Osteoblast (primary cell): ENCODE data around the gene CYP2J2. TPM values are rescaled to one million over a fixed set of nuclear protein-coding genes. Genes with fewer than 3 reads are reported as not detected.
"Not testable (repeated sequence)": the region's sequence is repeated elsewhere in the genome, so short reads cannot be mapped to it uniquely, and the experiment has no call there.

Experiments used
- DNase-seq: peaks from one replicate; pipeline ENCODE4 v3.0.0; 2011; ENCODE audit warnings: low spot score, mixed read lengths; ENCODE audit not compliant: insufficient read length; ENCODE audit errors: missing footprints
- H2AFZ ChIP-seq: 2 replicates; pipeline ENCODE4 v1.6.0; 2011; ENCODE audit warnings: mild to moderate bottlenecking, low read length
- H3K27ac ChIP-seq: 2 replicates; pipeline ENCODE4 v1.5.1; 2011; ENCODE audit warnings: mild to moderate bottlenecking, low read depth, low read length, moderate library complexity
- H3K27me3 ChIP-seq: 2 replicates; pipeline ENCODE4 v1.6.0; 2012; ENCODE audit warnings: mild to moderate bottlenecking, control low read depth, inconsistent platforms, low read length, moderate library complexity; ENCODE audit not compliant: insufficient read depth
- H3K36me3 ChIP-seq: 2 replicates; pipeline ENCODE4 v1.5.1; 2011; ENCODE audit warnings: mild to moderate bottlenecking, low read length, control low read depth, moderate library complexity; ENCODE audit not compliant: insufficient read depth
- H3K4me1 ChIP-seq: 2 replicates; pipeline ENCODE4 v1.5.1; 2011; ENCODE audit warnings: mild to moderate bottlenecking, low read length, control low read depth, moderate library complexity; ENCODE audit not compliant: insufficient read depth
- H3K4me2 ChIP-seq: 2 replicates; pipeline ENCODE4 v1.6.0; 2011; ENCODE audit warnings: mild to moderate bottlenecking, low read length; ENCODE audit not compliant: insufficient read depth
- H3K4me3 ChIP-seq: fragments of 200-600 bp; sonication (generic); 3 replicates; pipeline ENCODE4 v1.5.1; 2012; ENCODE audit warnings: mild to moderate bottlenecking, low read length, inconsistent platforms; ENCODE audit not compliant: insufficient read depth
- H3K79me2 ChIP-seq: 2 replicates; pipeline ENCODE4 v1.6.0; 2012; ENCODE audit warnings: mild to moderate bottlenecking, low read length, control low read depth, inconsistent platforms; ENCODE audit not compliant: insufficient read depth
- H3K9me3 ChIP-seq: 2 replicates; pipeline ENCODE4 v1.5.1; 2011; ENCODE audit warnings: low read depth, low read length, control low read depth
- H4K20me1 ChIP-seq: 2 replicates; pipeline ENCODE4 v1.6.0; 2012; ENCODE audit warnings: mild to moderate bottlenecking, low read length, control low read depth; ENCODE audit not compliant: insufficient read depth
- CTCF ChIP-seq: IDR thresholded peaks from 2 replicates; pipeline ENCODE4 v1.5.1; 2011; ENCODE audit warnings: mild to moderate bottlenecking, low read depth, low read length, moderate library complexity; ENCODE audit errors: extremely low read depth
- total RNA-seq: library from RNA; depleted of rRNA; stranded (reverse); fragments of >200 nt; gene quantifications from 2 replicates; pipeline ENCODE4 v1.2.3, GENCODE V29; 2012

Gene CYP2J2
- total RNA-seq, 1 donor = not detected

GRCh38 chr1:59968746-59969145 is 42.2 kb upstream of the CYP2J2 start:
- H3K4me3 ChIP-seq, H3K27ac ChIP-seq, H3K79me2 ChIP-seq, H3K4me2 ChIP-seq, H2AFZ ChIP-seq, H3K36me3 ChIP-seq, H4K20me1 ChIP-seq, H3K27me3 ChIP-seq, H3K9me3 ChIP-seq, H3K4me1 ChIP-seq, DNase-seq: not testable (repeated sequence)

DNA sequence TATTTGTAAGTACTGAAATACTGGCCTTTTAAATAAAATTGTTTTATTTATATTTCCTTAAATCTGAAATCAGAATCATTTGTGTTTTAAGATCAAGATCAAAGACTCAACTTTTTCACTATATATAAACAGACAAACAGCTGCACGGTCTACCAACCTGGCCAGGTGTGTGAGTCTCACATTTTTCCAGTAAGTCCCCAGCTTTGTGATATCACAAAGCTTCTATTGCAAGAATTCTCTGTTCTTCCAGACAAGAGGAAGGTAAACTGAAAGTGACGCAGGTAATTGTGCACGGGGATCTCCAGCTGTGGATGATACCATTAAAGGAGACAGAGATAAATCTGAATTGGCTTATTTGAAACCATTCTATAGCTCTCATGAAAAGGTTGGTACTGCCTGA is 41.2 kb upstream of the CYP2J2 start:
- Histone ChIP-seq H3K79me2 (no peaks in the 10 kb centered on the region), H3K4me2 (no peak overlapping the region), H3K36me3 (no peaks in the 10 kb centered on the region), H3K27me3 (peaks cover 4% of the 10 kb centered on the region), H4K20me1 (no peaks in the 10 kb centered on the region), H3K4me3 (no peak overlapping the region), H3K4me1 (peaks cover 9% of the 10 kb centered on the region), H2AFZ (no peak overlapping the region), H3K9me3 (no peaks in the 10 kb centered on the region), H3K27ac (no peak overlapping the region)
- no peak for DNase-seq
- TF ChIP-seq CTCF = no peak

GRCh38 chr1:59967141-59967697 is 40.6 kb upstream of the CYP2J2 start:
- no peaks in the 10 kb centered on the region for H4K20me1 ChIP-seq
- no peak overlapping the region for H3K4me2 ChIP-seq
- H3K4me3 ChIP-seq = no peak overlapping the region
- H3K36me3 ChIP-seq = no peaks in the 10 kb centered on the region
- no peak for TF ChIP-seq CTCF
- no peaks in the 10 kb centered on the region for H3K9me3 ChIP-seq
- no peaks in the 10 kb centered on the region for H3K79me2 ChIP-seq
- DNase-seq = peak; percentile 95
- peaks cover 9% of the 10 kb centered on the region for H3K4me1 ChIP-seq
- peak overlapping the region; percentile 17 for H2AFZ ChIP-seq
- no peak overlapping the region for H3K27ac ChIP-seq
- H3K27me3 ChIP-seq = peaks cover 4% of the 10 kb centered on the region

DNA sequence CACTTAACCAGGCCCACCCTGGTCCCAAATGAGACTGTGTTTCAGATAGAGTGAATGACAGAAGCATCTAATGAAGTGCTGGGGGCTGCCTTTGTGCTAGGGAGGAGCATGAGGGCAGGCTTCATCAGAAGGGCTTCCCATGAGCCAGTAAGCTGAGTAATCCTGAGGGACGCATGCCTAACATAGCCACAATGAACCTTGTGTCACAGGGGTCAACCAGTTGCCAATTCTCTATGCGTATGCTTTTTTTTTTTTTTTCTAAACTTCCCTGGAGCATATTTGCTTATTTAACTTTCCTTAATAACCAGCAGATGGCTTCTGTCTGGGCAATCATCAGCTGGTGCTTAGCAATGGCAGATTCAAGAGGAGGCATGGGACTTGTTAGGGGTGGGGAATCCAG is 25.5 kb upstream of the CYP2J2 start:
- no peak for DNase-seq
- Histone ChIP-seq H3K4me3 (no peak overlapping the region), H3K36me3 (no peaks in the 10 kb centered on the region), H3K79me2 (no peaks in the 10 kb centered on the region), H3K9me3 (no peaks in the 10 kb centered on the region), H3K4me2 (no peak overlapping the region), H4K20me1 (no peaks in the 10 kb centered on the region), H3K27ac (no peak overlapping the region), H3K4me1 (no peaks in the 10 kb centered on the region), H3K27me3 (no peaks in the 10 kb centered on the region), H2AFZ (no peak overlapping the region)
- TF ChIP-seq CTCF = no peak
